K562 (cell line): ENCODE results near the gene DOCK1. TPM values are rescaled to one million over a fixed set of nuclear protein-coding genes. Genes with fewer than 3 reads are reported as not detected.

ENCODE experiments used
- ATAC-seq: fragments of 200-7000 bp; cut with Tn5 transposase; 3 replicates; pipeline ENCODE4 v1.9.1; 2020; ENCODE audit warnings: moderate library complexity
- BruUV-seq: library from RNA; stranded (reverse); fragments of 400-500 nt; replicated peaks from 2 replicates; lab custom pipeline; 2021; lab: Mats Ljungman, UMichigan
- CTCF ChIA-PET: fragments of 300-600 bp; formaldehyde crosslinking; extraction: SDS; loops from one replicate; lab custom pipeline; 2021; ENCODE audit warnings: low intra/inter-chr PET ratio; lab: Yijun Ruan, JAX
- POLR2A ChIA-PET: fragments of 300-600, 350-650 bp; sonication (Branson Sonifier 250); formaldehyde crosslinking; extraction: SDS; loops from one replicate; lab custom pipeline; 2021; ENCODE audit warnings: antibody characterized with exemption, inconsistent platforms; lab: Yijun Ruan, JAX
- DNase-seq, 4 experiments: peaks; one replicate each; pipeline versions ENCODE4 v3.0.0 to v3.0.0-alpha.2; 2011 to 2018; ENCODE audit warnings: low spot score in 3 of 4, mixed read lengths in 3 of 4; ENCODE audit errors: extremely low read depth in 1 of 4
- FAIRE-seq: peaks from 2 replicates; lab custom pipeline; 2011; peaks lifted over from hg19 to GRCh38; lab: Jason Lieb, UNC
- H2AFZ ChIP-seq: 2 replicates; pipeline ENCODE4 v1.6.0; 2011; ENCODE audit warnings: low read depth, low read length, control low read depth, inconsistent platforms
- H3K27ac ChIP-seq: fragments of 200-600 bp; 3 replicates; pipeline ENCODE4 v1.8.0; 2011; ENCODE audit warnings: low read depth, mild to moderate bottlenecking, control low read depth, inconsistent platforms, low read length, moderate library complexity, mixed read lengths; ENCODE audit errors: extremely low read depth
- H3K27me3 ChIP-seq, 2 experiments: fragments of 300-600 bp in 1 of 2; 2 replicates in 1 of 2; 3 replicates in 1 of 2; pipeline versions ENCODE4 v1.6.0 to v1.8.0; 2011; ENCODE audit warnings: inconsistent platforms in 2 of 2, low read length in 2 of 2, mild to moderate bottlenecking in 1 of 2, mixed read lengths in 1 of 2, moderate library complexity in 1 of 2; ENCODE audit not compliant: control insufficient read depth in 2 of 2, insufficient read depth in 2 of 2
- H3K36me3 ChIP-seq: fragments of 300-600 bp; 3 replicates; pipeline ENCODE4 v1.8.0; 2011; ENCODE audit warnings: mild to moderate bottlenecking, low read length, inconsistent platforms; ENCODE audit not compliant: control insufficient read depth, insufficient read depth
- H3K4me1 ChIP-seq, 2 experiments: fragments of 200-600 bp in 1 of 2; replicated peaks in 1 of 2; 2 replicates in 1 of 2; 3 replicates in 1 of 2; pipeline versions ENCODE4 v1.5.1 to v1.8.0; 2011; ENCODE audit warnings: inconsistent platforms in 2 of 2, low read length in 2 of 2, mild to moderate bottlenecking in 1 of 2, mixed read lengths in 1 of 2, moderate library complexity in 1 of 2; ENCODE audit not compliant: control insufficient read depth in 2 of 2, insufficient read depth in 2 of 2
- H3K4me2 ChIP-seq: 2 replicates; pipeline ENCODE4 v1.6.1; 2011; ENCODE audit warnings: low read length, control low read depth, inconsistent platforms, mixed read lengths; ENCODE audit not compliant: insufficient read depth
- H3K4me3 ChIP-seq: fragments of 200-600 bp; sonication (generic), shearing (Covaris generic); 2 replicates; pipeline ENCODE4 v1.5.1; 2016; ENCODE audit warnings: control low read depth, inconsistent platforms
- H3K79me2 ChIP-seq: fragments of 200-600 bp; 3 replicates; pipeline ENCODE4 v1.8.0; 2011; ENCODE audit warnings: low read length, inconsistent platforms; ENCODE audit not compliant: control insufficient read depth, insufficient read depth
- H3K9ac ChIP-seq, 2 experiments: 2 replicates each; pipeline versions ENCODE4 v1.6.0 to v1.6.1; 2011; ENCODE audit warnings: low read depth in 2 of 2, low read length in 2 of 2, control low read depth in 1 of 2, inconsistent platforms in 1 of 2, mild to moderate bottlenecking in 1 of 2, mixed read lengths in 1 of 2; ENCODE audit not compliant: insufficient read depth in 1 of 2
- H3K9me1 ChIP-seq: one replicate; pipeline ENCODE4 v1.6.0; 2011; ENCODE audit warnings: inconsistent platforms, mild to moderate bottlenecking, low read length, moderate library complexity; ENCODE audit not compliant: control insufficient read depth, insufficient read depth
- H3K9me3 ChIP-seq: replicated peaks from 2 replicates; pipeline ENCODE4 v1.5.1; 2011; ENCODE audit warnings: low read depth, low read length, inconsistent platforms; ENCODE audit not compliant: control insufficient read depth, insufficient read depth
- H4K20me1 ChIP-seq: replicated peaks from 2 replicates; pipeline ENCODE4 v1.6.1; 2011; ENCODE audit warnings: low read length, inconsistent platforms, mixed read lengths; ENCODE audit not compliant: control insufficient read depth, insufficient read depth
- ATF6 ChIP-seq: sonication (generic); formaldehyde crosslinking; IDR thresholded peaks from 2 replicates; pipeline ENCODE4 v1.4.0; 2020; ENCODE audit warnings: mild to moderate bottlenecking, missing genetic modification reagents
- ELK1 ChIP-seq: sonication (generic); formaldehyde crosslinking; IDR thresholded peaks from 2 replicates; pipeline ENCODE4 v1.8.1; 2022; ENCODE audit warnings: missing genetic modification reagents
- FOXJ3 ChIP-seq: sonication (generic); formaldehyde crosslinking; IDR thresholded peaks from 2 replicates; pipeline ENCODE4 v1.4.0; 2020; ENCODE audit warnings: mild to moderate bottlenecking, missing genetic modification reagents
- GABPB2 ChIP-seq: fragments of 250-450 bp; sonication (Bioruptor Pico); conservative IDR thresholded peaks from 2 replicates; pipeline ENCODE4 v1.5.1; 2021; ENCODE audit warnings: mild to moderate bottlenecking
- HINFP ChIP-seq: fragments of 450-650 bp; conservative IDR thresholded peaks from 2 replicates; pipeline ENCODE4 v1.6.1; 2016; ENCODE audit warnings: missing genetic modification characterization, low read depth, mild to moderate bottlenecking, control low read depth, missing compliant biosample characterization
- HNRNPL ChIP-seq: fragments of 200-400 bp; formaldehyde crosslinking; IDR thresholded peaks from 2 replicates; pipeline ENCODE4 v1.6.1; 2017; ENCODE audit warnings: low read depth, mild to moderate bottlenecking, low read length
- ILK ChIP-seq: fragments of 450-650 bp; IDR thresholded peaks from 2 replicates; pipeline ENCODE4 v1.6.1; 2016; ENCODE audit warnings: missing genetic modification characterization, low read depth, mild to moderate bottlenecking, missing compliant biosample characterization, moderate library complexity, borderline replicate concordance
- KLF6 ChIP-seq: fragments of 250-450 bp; sonication (Bioruptor Pico); IDR thresholded peaks from 2 replicates; pipeline ENCODE4 v1.4.0; 2020; ENCODE audit warnings: mild to moderate bottlenecking, moderate library complexity, borderline replicate concordance
- MCM7 ChIP-seq, 2 experiments: fragments of 450-650 bp; IDR thresholded peaks; 2 replicates each; pipeline ENCODE4 v1.6.1; 2016 to 2018
- NFE2L1 ChIP-seq: fragments of 450-650 bp; IDR thresholded peaks from 2 replicates; pipeline ENCODE4 v1.6.1; 2016; ENCODE audit warnings: missing genetic modification characterization, low read depth, mild to moderate bottlenecking, missing compliant biosample characterization, moderate library complexity, borderline replicate concordance
- NFXL1 ChIP-seq: fragments of 450-650 bp; formaldehyde crosslinking; IDR thresholded peaks from 2 replicates; pipeline ENCODE4 v1.4.0; 2021; ENCODE audit warnings: mild to moderate bottlenecking
- PRDM10 ChIP-seq: fragments of 450-650 bp; IDR thresholded peaks from 2 replicates; pipeline ENCODE4 v1.6.1; 2018; ENCODE audit not compliant: partially characterized antibody
- ZBTB26 ChIP-seq: fragments of 450-650 bp; formaldehyde crosslinking; IDR thresholded peaks from 2 replicates; pipeline ENCODE4 v1.4.0; 2022; ENCODE audit warnings: missing genetic modification characterization
- ZNF316 ChIP-seq: fragments of 450-650 bp; IDR thresholded peaks from 2 replicates; pipeline ENCODE4 v1.6.1; 2016
- WGBS: fragments of 100-300 bp; shearing (Covaris generic); methylation state at CpG from one replicate; pipeline ENCODE4 v1.1.6; 2016; ENCODE audit warnings: low coverage, mixed read lengths; ENCODE audit not compliant: insufficient coverage; ENCODE audit errors: missing lambda C conversion rate; 5-methylcytosine and 5-hydroxymethylcytosine counted together
- in situ Hi-C: fragments of 300-500 bp; cut with MboI; formaldehyde crosslinking; loops from 4 replicates; pipeline ENCODE4 v1.15.0; 2018; ENCODE audit warnings: inconsistent platforms, mixed read lengths
- intact Hi-C: fragments of 100-400 bp; cut with micrococcal nuclease; formaldehyde crosslinking; loops from 2 replicates; pipeline ENCODE4 v1.14.2; 2022
- polyA plus RNA-seq, 8 experiments: library from polyadenylated mRNA; depleted of rRNA in 4 of 8; stranded (reverse) in 5 of 8; unstranded in 3 of 8; fragments of >200 nt; fragmentation: Nextera tagmentation in 2 of 8; fragmentation: Illumina TruSeq in 1 of 8; extraction: Ambion mirVana in 2 of 8; extraction: Trizol in 1 of 8; gene quantifications; 2 replicates each; pipeline versions ENCODE4 v1.2.1 to v1.2.3, GENCODE V29; 2011 to 2014; ENCODE audit warnings: inconsistent platforms in 1 of 8, missing spikeins in 1 of 8
- total RNA-seq, 7 experiments: library from RNA; depleted of rRNA in 6 of 7; stranded (reverse); fragments of >200 nt in 6 of 7; fragmentation: Illumina TruSeq in 2 of 7; extraction: Trizol in 2 of 7; gene quantifications; 2 replicates each; pipeline versions ENCODE4 v1.2.1 to v1.2.3, GENCODE V29; 2011 to 2021; ENCODE audit warnings: low replicate concordance in 1 of 7

DOCK1 gene
- total and polyA plus RNA-seq, 9 of the 15 experiments (the other 6 are each of a cell fraction or from before 2014, with no cell fraction given), result 0.31 TPM; not detected in 8

GRCh38 chr10:127158662-127159061 is 253.4 kb downstream of the DOCK1 start:
- POLR2A ChIA-PET, result no interaction called here
- no peak for FAIRE-seq
- WGBS, result 0% methylated on average over 2 of the region's 2 CpGs
- TF ChIP-seq ZNF316 (no peak), ILK (tag) (no peak), MCM7 (IDR thresholded peaks at IDR 0.05) (no peak), GABPB2 (no peak), NFE2L1 (no peak), KLF6 (no peak), NFXL1 (CRISPR knock-in tag) (no peak), HNRNPL (no peak), HINFP (tag) (no peak), FOXJ3 (no peak), ZBTB26 (CRISPR knock-in tag) (no peak), PRDM10 (no peak), ATF6 (no peak), ELK1 (no peak)

More at GRCh38 chr10:127158662-127159061, 253.4 kb downstream of the DOCK1 start:
- no peak overlapping the region for H3K27ac ChIP-seq
- no peak overlapping the region for H2AFZ ChIP-seq
- no peaks in the 10 kb centered on the region for H3K4me1 ChIP-seq
- CTCF ChIA-PET, result no interaction called here
- in situ Hi-C loops (no loop called here), intact Hi-C loops (no loop called here)
- no peak overlapping the region for H3K4me3 ChIP-seq
- H3K9me3 ChIP-seq, result no peaks in the 10 kb centered on the region
- H3K9me1 ChIP-seq, result no peaks in the 10 kb centered on the region
- no peaks in the 10 kb centered on the region for H4K20me1 ChIP-seq
- no peak overlapping the region for H3K4me2 ChIP-seq
- H3K27me3 ChIP-seq, result no peaks in the 10 kb centered on the region
- H3K79me2 ChIP-seq, result no peaks in the 10 kb centered on the region
- no peak overlapping the region for H3K9ac ChIP-seq
- ATAC-seq, result no peak
- DNase-seq, result no peak
- no peaks in the 10 kb centered on the region for H3K36me3 ChIP-seq
- BruUV-seq, result no TSS peak
